H1 (cell line): ENCODE results near the gene LY6G6D. TPM values are rescaled to one million over a fixed set of nuclear protein-coding genes. Genes with fewer than 3 reads are reported as not detected.

Experiments used
- E2F6 ChIP-seq: IDR thresholded peaks from 2 replicates; pipeline ENCODE4 v1.6.1; 2012; ENCODE audit warnings: inconsistent platforms
- FOSL1 ChIP-seq: IDR thresholded peaks from 2 replicates; pipeline ENCODE4 v1.6.1; 2011; ENCODE audit warnings: mild to moderate bottlenecking, low read depth, low read length, moderate library complexity; ENCODE audit not compliant: insufficient read depth
- HDAC6 ChIP-seq: IDR thresholded peaks from one replicate; pipeline ENCODE4 v1.7.1; 2012; ENCODE audit warnings: low read depth, mild to moderate bottlenecking, inconsistent platforms, low read length, moderate library complexity
- MAX ChIP-seq: IDR thresholded peaks from 2 replicates; pipeline ENCODE4 v1.6.1; 2012; ENCODE audit warnings: inconsistent platforms
- NRF1 ChIP-seq: IDR thresholded peaks from 2 replicates; pipeline ENCODE4 v1.6.1; 2011; ENCODE audit warnings: mild to moderate bottlenecking, low read depth, low read length, improper control_type of control experiment
- POU5F1 ChIP-seq: IDR thresholded peaks from 2 replicates; pipeline ENCODE4 v1.6.1; 2011; ENCODE audit warnings: low read depth, mild to moderate bottlenecking, low read length, moderate library complexity
- TAF1 ChIP-seq: IDR thresholded peaks from 2 replicates; pipeline ENCODE4 v1.6.1; 2011; ENCODE audit warnings: mild to moderate bottlenecking, low read depth, low read length
- TAF7 ChIP-seq: optimal IDR thresholded peaks from 2 replicates; pipeline ENCODE3; 2011; ENCODE audit warnings: low read depth, mild to moderate bottlenecking, inconsistent platforms, low read length, moderate library complexity, borderline replicate concordance
- polyA plus RNA-seq, 7 experiments: library from polyadenylated mRNA; depleted of rRNA in 3 of 7; stranded (reverse) in 5 of 7; unstranded in 2 of 7; fragments of >200 nt in 5 of 7; fragments of 200-250 nt in 2 of 7; gene quantifications; 1 replicate in 5 of 7; 2 replicates in 1 of 7; 4 replicates in 1 of 7; pipeline versions ENCODE4 v1.2.1 to v1.2.3, GENCODE V29; 2011 to 2013; ENCODE audit warnings: missing spikeins in 2 of 7, mixed read lengths in 2 of 7
- total RNA-seq: library from RNA; stranded (reverse); fragmentation: NEBNext Ultra II Directional; extraction: Animal tissue kit (Norgen Biotek cat#: 25700); gene quantifications from 2 replicates; pipeline ENCODE4 v1.2.1, GENCODE V29; 2021

Gene LY6G6D
- total and polyA plus RNA-seq, 2 of the 8 experiments (the other 6 are each of a cell fraction or from before 2014, with no cell fraction given), result 1.8 TPM; not detected in 1

- no peak for TF ChIP-seq NRF1
- TF ChIP-seq MAX, result no peak
- TF ChIP-seq E2F6, result no peak
- TF ChIP-seq TAF7, result no peak
- no peak for TF ChIP-seq HDAC6
- TF ChIP-seq TAF1, result no peak
- TF ChIP-seq FOSL1, result no peak
- TF ChIP-seq POU5F1, result no peak
These were observed 31.6 kb upstream of the LY6G6D start (continued) for GRCh38 chr6:31683591-31683990.
